SIG-M5 treated with dmso at 0.1 percent for 504 hours (cell line): ENCODE data around the gene ARL11.

Experiments used
- DNase-seq: peaks from one replicate; lab custom pipeline; 2025; ENCODE audit not compliant: unreplicated experiment; lab: John Stamatoyannopoulos, UW

ARL11 gene

GRCh38 chr13:49646688-49647087, 18.4 kb downstream of the ARL11 start:
- no peak for DNase-seq

GRCh38 chr13:49649244-49649962, 21.1 kb downstream of the ARL11 start:
- peak; percentile 2 for DNase-seq

GRCh38 chr13:49649963-49650312, 21.6 kb downstream of the ARL11 start:
- DNase-seq = no peak

GRCh38 chr13:49651570-49652354, 23.5 kb downstream of the ARL11 start:
- DNase-seq = no peak

- DNase-seq = peak; percentile 75
Observed at GRCh38 chr13:49652355-49653305, 24.3 kb downstream of the ARL11 start.

- no peak for DNase-seq
Observed at GRCh38 chr13:49653478-49653877, 25.2 kb downstream of the ARL11 start.

GRCh38 chr13:49654011-49654410, 25.7 kb downstream of the ARL11 start:
- DNase-seq = no peak

- no peak for DNase-seq
Observed at GRCh38 chr13:49655906-49656305, 27.6 kb downstream of the ARL11 start.

- DNase-seq = no peak
Observed at GRCh38 chr13:49657241-49657641, 28.9 kb downstream of the ARL11 start.

GRCh38 chr13:49664606-49665005, 36.3 kb downstream of the ARL11 start:
- DNase-seq = no peak

GRCh38 chr13:49667773-49668172, 39.5 kb downstream of the ARL11 start:
- no peak for DNase-seq

- peak; percentile 28 for DNase-seq
Observed at GRCh38 chr13:49669735-49670309, 41.5 kb downstream of the ARL11 start.

- DNase-seq = no peak
Observed at GRCh38 chr13:49670828-49671227, 42.5 kb downstream of the ARL11 start.

- DNase-seq = no peak
Observed at GRCh38 chr13:49676581-49677298, 48.4 kb downstream of the ARL11 start.

GRCh38 chr13:49678191-49678914, 50.0 kb downstream of the ARL11 start:
- no peak for DNase-seq

- DNase-seq = no peak
Observed at GRCh38 chr13:49679246-49679645, 50.9 kb downstream of the ARL11 start.

- DNase-seq = no peak
Observed at GRCh38 chr13:49681842-49682435, 53.6 kb downstream of the ARL11 start.
